Measurements from ENCODE around the gene PCNX1. TPM values are rescaled to one million over a fixed set of nuclear protein-coding genes. Genes with fewer than 3 reads are reported as not detected.

Gene PCNX1
- polyA plus RNA-seq, 3 donors: 7.3 to 26.7 (median 8.1) TPM

GRCh38 chr14:71119075-71119474 lies 211.8 kb downstream of the PCNX1 start:
- TF ChIP-seq CTCF (IDR thresholded peaks at IDR 0.05): no peak
- no peak for DNase-seq
- no peaks in the 10 kb centered on the region for H3K4me1 Mint-ChIP-seq
- Histone ChIP-seq H4K20me1 (ENCODE audit: insufficient read depth, low read length) (no peaks in the 10 kb centered on the region), H2AFZ (ENCODE audit: insufficient read depth, low read depth, low read length, poor library complexity, severe bottlenecking) (no peak overlapping the region), H3K9me3 (replicated peaks in 1 of 2; ENCODE audit: control insufficient read depth in 1 of 2, insufficient read depth in 1 of 2, low read length in 2 of 2) (no peaks in the 10 kb centered on the region), H3K4me1 (ENCODE audit: control insufficient read depth in 1 of 2, insufficient read depth in 2 of 2, low read length in 2 of 2) (no peaks in the 10 kb centered on the region), H3K27me3 (ENCODE audit: control insufficient read depth in 2 of 2, insufficient read depth in 2 of 2, low read length in 2 of 2) (no peaks in the 10 kb centered on the region), H3K4me3 (replicated peaks in 1 of 3; ENCODE audit: low read depth in 2 of 3, low read length in 3 of 3) (no peak overlapping the region), H3K36me3 (replicated peaks in 1 of 2; ENCODE audit: control insufficient read depth in 1 of 2, insufficient read depth in 2 of 2, low read length in 2 of 2) (peaks cover 9 to 36% of the 10 kb centered on the region in 2 donors), H3K9ac (ENCODE audit: insufficient read depth, low read length, poor library complexity, severe bottlenecking) (no peak overlapping the region), H3K79me2 (ENCODE audit: insufficient read depth, low read length) (no peaks in the 10 kb centered on the region), H3K27ac (ENCODE audit: low read depth in 1 of 2, low read length in 2 of 2) (no peak overlapping the region), H3K4me2 (replicated peaks; ENCODE audit: extremely low read depth, low read length, poor library complexity, severe bottlenecking) (no peak overlapping the region)
- peaks cover 0 to 2% (median 0%) of the 10 kb centered on the region in 7 donors for H3K9me3 Mint-ChIP-seq
- H3K27me3 Mint-ChIP-seq (ENCODE audit: low read depth in 3 of 3): no peaks in the 10 kb centered on the region
- intact Hi-C loops (cut with micrococcal nuclease): no loop called here
- no peak overlapping the region for H3K4me3 Mint-ChIP-seq
- H3K27ac Mint-ChIP-seq: peak overlapping the region in 1 of 7 donors; percentile 2
- WGBS (ENCODE audit: insufficient coverage): 100% methylated on average over 1 of the region's 1 CpG
- H3K36me3 Mint-ChIP-seq: peaks cover 23 to 29% of the 10 kb centered on the region in 2 donors

GRCh38 chr14:71119832-71120231 lies 212.6 kb downstream of the PCNX1 start:
- no peak overlapping the region for H3K27ac Mint-ChIP-seq
- TF ChIP-seq CTCF (IDR thresholded peaks at IDR 0.05): no peak
- no peak for DNase-seq
- Histone ChIP-seq H4K20me1 (ENCODE audit: insufficient read depth, low read length) (no peaks in the 10 kb centered on the region), H3K4me1 (ENCODE audit: control insufficient read depth in 1 of 2, insufficient read depth in 2 of 2, low read length in 2 of 2) (no peaks in the 10 kb centered on the region), H2AFZ (ENCODE audit: insufficient read depth, low read depth, low read length, poor library complexity, severe bottlenecking) (no peak overlapping the region), H3K4me2 (replicated peaks; ENCODE audit: extremely low read depth, low read length, poor library complexity, severe bottlenecking) (no peak overlapping the region), H3K79me2 (ENCODE audit: insufficient read depth, low read length) (no peaks in the 10 kb centered on the region), H3K9me3 (replicated peaks in 1 of 2; ENCODE audit: control insufficient read depth in 1 of 2, insufficient read depth in 1 of 2, low read length in 2 of 2) (no peaks in the 10 kb centered on the region), H3K36me3 (replicated peaks in 1 of 2; ENCODE audit: control insufficient read depth in 1 of 2, insufficient read depth in 2 of 2, low read length in 2 of 2) (peaks cover 2 to 28% of the 10 kb centered on the region in 2 donors), H3K4me3 (replicated peaks in 1 of 3; ENCODE audit: low read depth in 2 of 3, low read length in 3 of 3) (no peak overlapping the region), H3K9ac (ENCODE audit: insufficient read depth, low read length, poor library complexity, severe bottlenecking) (no peak overlapping the region), H3K27ac (ENCODE audit: low read depth in 1 of 2, low read length in 2 of 2) (no peak overlapping the region), H3K27me3 (ENCODE audit: control insufficient read depth in 2 of 2, insufficient read depth in 2 of 2, low read length in 2 of 2) (no peaks in the 10 kb centered on the region)
- H3K36me3 Mint-ChIP-seq: peaks cover 20 to 27% of the 10 kb centered on the region in 2 donors
- WGBS (ENCODE audit: insufficient coverage): no CpG with 5 or more reads among the region's 1 CpG
- H3K4me3 Mint-ChIP-seq: no peak overlapping the region
- intact Hi-C loops (cut with micrococcal nuclease): no loop called here
- H3K27me3 Mint-ChIP-seq (ENCODE audit: low read depth in 3 of 3): no peaks in the 10 kb centered on the region
- H3K4me1 Mint-ChIP-seq: no peaks in the 10 kb centered on the region
- H3K9me3 Mint-ChIP-seq: peaks cover 0 to 5% (median 2%) of the 10 kb centered on the region in 7 donors

Data from CD14-positive monocyte (primary cell).